Smooth muscle cell (in vitro differentiated cells): Measurements from ENCODE around the gene MRPS11. TPM values are rescaled to one million over a fixed set of nuclear protein-coding genes. Genes with fewer than 3 reads are reported as not detected.
"Not testable (repeated sequence)": the region's sequence is repeated elsewhere in the genome, so short reads cannot be mapped to it uniquely, and the experiment has no call there.

Source experiments
- DNase-seq: peaks from one replicate; lab custom pipeline; 2025; ENCODE audit not compliant: unreplicated experiment; lab: John Stamatoyannopoulos, UW
- H2AFZ ChIP-seq: fragments of 200-600 bp; sonication (generic); 2 replicates; pipeline ENCODE4 v1.6.0; 2016; ENCODE audit warnings: antibody characterized with exemption, low read depth, mild to moderate bottlenecking
- H3F3A ChIP-seq: fragments of 200-600 bp; sonication (generic); 2 replicates; pipeline ENCODE4 v1.6.0; 2017; ENCODE audit warnings: antibody characterized with exemption, low read depth
- H3K27ac ChIP-seq: fragments of 200-600 bp; sonication (generic); 2 replicates; pipeline ENCODE4 v1.5.1; 2016; ENCODE audit warnings: low read depth, mild to moderate bottlenecking
- H3K27me3 ChIP-seq: fragments of 200-600 bp; sonication (generic); 2 replicates; pipeline ENCODE4 v1.6.1; 2016; ENCODE audit warnings: low read depth, mild to moderate bottlenecking
- H3K36me3 ChIP-seq: fragments of 200-600 bp; sonication (generic); 2 replicates; pipeline ENCODE4 v1.5.1; 2016; ENCODE audit warnings: low read depth
- H3K4me1 ChIP-seq: fragments of 200-600 bp; sonication (generic); 2 replicates; pipeline ENCODE4 v1.5.1; 2016; ENCODE audit warnings: low read depth
- H3K4me2 ChIP-seq: fragments of 200-600 bp; sonication (generic); 2 replicates; pipeline ENCODE4 v1.6.0; 2016; ENCODE audit warnings: mild to moderate bottlenecking
- H3K4me3 ChIP-seq: fragments of 200-600 bp; sonication (generic); 2 replicates; pipeline ENCODE4 v1.5.1; 2016; ENCODE audit warnings: mild to moderate bottlenecking
- H3K79me2 ChIP-seq: fragments of 200-600 bp; sonication (generic); 2 replicates; pipeline ENCODE4 v1.6.0; 2016; ENCODE audit warnings: low read depth, mild to moderate bottlenecking
- H3K9ac ChIP-seq: fragments of 200-600 bp; sonication (generic); 2 replicates; pipeline ENCODE4 v1.6.0; 2016; ENCODE audit warnings: low read depth
- H3K9me3 ChIP-seq: fragments of 200-600 bp; sonication (generic); replicated peaks from 2 replicates; pipeline ENCODE4 v1.5.1; 2016; ENCODE audit warnings: low read depth
- H4K20me1 ChIP-seq: fragments of 200-600 bp; sonication (generic); 2 replicates; pipeline ENCODE4 v1.6.0; 2016; ENCODE audit warnings: low read depth
- WGBS: methylation state at CpG from one replicate; pipeline ENCODE4 v1.1.7; 2016; ENCODE audit warnings: low lambda C conversion rate; 5-methylcytosine and 5-hydroxymethylcytosine counted together
- polyA plus RNA-seq: library from polyadenylated mRNA; unstranded; fragments of >200 nt; fragmentation: Nextera tagmentation; extraction: Ambion mirVana; gene quantifications from 2 replicates; pipeline ENCODE4 v1.2.1, GENCODE V29; 2016
- total RNA-seq: library from RNA; depleted of rRNA; stranded (reverse); fragments of >200 nt; gene quantifications from 2 replicates; pipeline ENCODE4 v1.2.3, GENCODE V29; 2014
- TF ChIP-seq, protein P1 (sequence below): fragments of 200-600 bp; sonication (generic); IDR thresholded peaks from 2 replicates; pipeline ENCODE4 v1.5.1; 2017; ENCODE audit warnings: borderline replicate concordance, mild to moderate bottlenecking, antibody characterized with exemption; ENCODE audit not compliant: insufficient read depth, poor library complexity, severe bottlenecking

Gene MRPS11
- total and polyA plus RNA-seq, 2 experiments from 2014 or later = 39.1 to 69.1 TPM

DNA sequence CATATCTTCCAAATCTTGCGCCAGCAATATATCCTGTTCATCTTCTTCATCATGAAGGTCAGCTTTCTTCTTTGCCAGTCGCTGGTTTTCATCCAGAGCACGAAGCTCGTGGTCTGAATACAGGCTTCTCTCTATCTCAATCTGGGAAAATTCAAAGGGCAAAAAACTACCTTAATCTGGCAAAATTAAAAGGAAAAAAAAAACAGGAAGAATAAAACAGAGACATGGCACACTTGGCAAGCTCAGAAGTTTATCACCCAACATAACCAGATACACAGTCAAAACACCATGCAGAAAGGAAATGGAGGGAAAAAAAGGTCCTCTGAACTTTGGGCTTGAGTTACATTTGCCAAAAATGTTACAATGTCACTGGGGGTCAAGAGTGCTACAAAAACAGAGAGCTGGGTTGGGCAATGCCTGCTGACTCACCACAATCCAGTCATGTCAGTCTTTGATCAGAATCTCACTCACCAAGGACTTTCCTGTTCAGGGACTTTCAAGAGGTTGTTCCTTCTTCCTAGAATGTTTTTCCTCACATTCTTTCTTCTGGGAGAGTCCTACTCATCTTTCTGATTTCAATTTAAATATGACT is 1.8 kb upstream of the MRPS11 start:
- WGBS = 86% methylated on average over 4 of the region's 4 CpGs
- Histone ChIP-seq H3K27ac (no peak overlapping the region), H3K36me3 (no peaks in the 10 kb centered on the region), H3K4me2 (peak overlapping the region; percentile 97), H3K9me3 (no peaks in the 10 kb centered on the region), H4K20me1 (no peaks in the 10 kb centered on the region), H3K9ac (no peak overlapping the region), H3K4me3 (peak overlapping the region; percentile 97), H3K27me3 (no peaks in the 10 kb centered on the region), H2AFZ (no peak overlapping the region), H3F3A (no peaks in the 10 kb centered on the region), H3K79me2 (peaks cover 26% of the 10 kb centered on the region), H3K4me1 (peaks cover 14% of the 10 kb centered on the region)
- TF ChIP-seq, protein P1, sequence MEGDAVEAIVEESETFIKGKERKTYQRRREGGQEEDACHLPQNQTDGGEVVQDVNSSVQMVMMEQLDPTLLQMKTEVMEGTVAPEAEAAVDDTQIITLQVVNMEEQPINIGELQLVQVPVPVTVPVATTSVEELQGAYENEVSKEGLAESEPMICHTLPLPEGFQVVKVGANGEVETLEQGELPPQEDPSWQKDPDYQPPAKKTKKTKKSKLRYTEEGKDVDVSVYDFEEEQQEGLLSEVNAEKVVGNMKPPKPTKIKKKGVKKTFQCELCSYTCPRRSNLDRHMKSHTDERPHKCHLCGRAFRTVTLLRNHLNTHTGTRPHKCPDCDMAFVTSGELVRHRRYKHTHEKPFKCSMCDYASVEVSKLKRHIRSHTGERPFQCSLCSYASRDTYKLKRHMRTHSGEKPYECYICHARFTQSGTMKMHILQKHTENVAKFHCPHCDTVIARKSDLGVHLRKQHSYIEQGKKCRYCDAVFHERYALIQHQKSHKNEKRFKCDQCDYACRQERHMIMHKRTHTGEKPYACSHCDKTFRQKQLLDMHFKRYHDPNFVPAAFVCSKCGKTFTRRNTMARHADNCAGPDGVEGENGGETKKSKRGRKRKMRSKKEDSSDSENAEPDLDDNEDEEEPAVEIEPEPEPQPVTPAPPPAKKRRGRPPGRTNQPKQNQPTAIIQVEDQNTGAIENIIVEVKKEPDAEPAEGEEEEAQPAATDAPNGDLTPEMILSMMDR = no peak
- DNase-seq = no peak

DNA sequence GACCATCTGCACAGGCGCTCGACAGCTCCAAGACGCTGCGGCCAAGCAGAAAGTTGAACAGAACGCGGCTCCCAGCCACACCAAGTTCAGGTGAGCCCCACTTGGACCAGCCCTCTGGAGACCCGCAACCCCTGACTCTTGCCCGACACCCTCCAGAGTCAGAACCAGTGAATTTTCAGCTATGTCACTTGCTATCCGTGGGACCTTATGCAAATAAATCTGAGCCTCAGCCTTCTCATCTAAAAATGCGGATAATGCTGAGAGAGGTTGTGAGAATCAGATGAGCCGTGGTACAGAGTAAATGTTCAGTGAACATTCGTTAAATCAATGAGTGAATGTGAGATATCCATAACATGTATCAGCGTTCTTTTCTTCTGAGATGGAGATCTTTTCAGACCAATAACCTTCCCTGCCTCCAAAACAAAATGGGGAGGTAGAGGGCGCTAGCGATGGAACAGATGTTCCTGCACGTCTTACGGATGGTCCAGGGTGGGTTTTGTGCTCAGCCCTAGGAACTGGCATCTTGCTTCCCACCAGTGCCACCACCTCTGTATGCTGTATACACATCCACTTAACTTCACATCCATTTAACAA is 524 bp downstream of the MRPS11 start:
- Histone ChIP-seq H3K36me3 (no peaks in the 10 kb centered on the region), H4K20me1 (no peaks in the 10 kb centered on the region), H3K79me2 (peaks cover 26% of the 10 kb centered on the region), H3K9ac (peak overlapping the region; percentile 93), H3K4me1 (peaks cover 14% of the 10 kb centered on the region), H3K9me3 (no peaks in the 10 kb centered on the region), H2AFZ (peak overlapping the region; percentile 97), H3K27ac (peak overlapping the region; percentile 82), H3K4me2 (peak overlapping the region; percentile 97), H3K4me3 (peak overlapping the region; percentile 97), H3F3A (no peaks in the 10 kb centered on the region), H3K27me3 (no peaks in the 10 kb centered on the region)
- 10% methylated on average over 17 of the region's 17 CpGs for WGBS
- TF ChIP-seq, protein P1 = peak; percentile 3
- no peak for DNase-seq

DNA sequence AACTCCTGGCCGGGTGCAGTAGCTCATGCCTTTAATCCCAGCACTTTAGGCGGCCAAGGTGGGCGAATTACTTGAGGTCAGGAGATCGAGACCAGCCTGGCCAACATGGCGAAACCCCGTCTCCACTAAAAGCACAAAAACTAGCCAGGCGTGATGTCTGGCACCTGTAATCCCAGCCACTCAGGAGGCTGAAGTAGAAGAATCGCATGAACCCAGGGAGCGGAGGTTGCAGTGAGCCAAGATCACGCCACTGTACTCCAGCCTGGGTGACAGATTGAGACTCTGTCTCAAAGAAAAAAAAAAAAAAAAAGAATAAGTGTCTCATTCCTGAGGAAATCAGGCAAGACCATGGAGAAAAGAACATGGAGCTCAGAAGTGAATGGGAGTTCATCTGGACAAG is 1.2 kb downstream of the MRPS11 start:
- not testable (repeated sequence) for H3K9ac ChIP-seq, H3F3A ChIP-seq, H3K27me3 ChIP-seq, H2AFZ ChIP-seq, H3K4me3 ChIP-seq, H3K9me3 ChIP-seq, H4K20me1 ChIP-seq, H3K27ac ChIP-seq, DNase-seq, H3K36me3 ChIP-seq
- Histone ChIP-seq H3K4me1 (peaks cover 14% of the 10 kb centered on the region), H3K4me2 (peak overlapping the region; percentile 97), H3K79me2 (peaks cover 26% of the 10 kb centered on the region)
- WGBS = 97% methylated on average over 10 of the region's 10 CpGs

DNA sequence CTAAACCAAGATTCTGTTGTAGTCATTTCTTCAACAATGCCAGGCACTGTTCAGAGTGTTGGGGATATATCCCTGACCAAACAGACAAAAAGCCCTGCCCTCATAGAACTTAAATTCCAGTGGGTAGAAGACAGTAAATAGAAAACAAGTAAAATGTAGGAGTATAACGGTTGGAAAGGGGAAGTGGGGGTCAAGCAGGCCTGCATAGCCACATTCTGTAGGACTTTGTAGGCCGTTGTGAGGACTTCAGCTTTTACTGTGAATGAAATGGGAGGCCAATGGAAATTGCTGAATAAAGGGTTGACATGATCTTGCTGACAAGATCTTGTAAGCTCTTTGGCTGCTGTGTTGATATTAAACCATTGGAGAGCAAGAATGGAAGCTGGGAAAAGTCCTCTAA is 1.8 kb downstream of the MRPS11 start:
- Histone ChIP-seq H3K36me3 (no peaks in the 10 kb centered on the region), H2AFZ (no peak overlapping the region), H3K27ac (no peak overlapping the region), H3F3A (no peaks in the 10 kb centered on the region), H3K79me2 (peaks cover 26% of the 10 kb centered on the region), H3K9ac (no peak overlapping the region), H3K27me3 (no peaks in the 10 kb centered on the region), H3K4me2 (no peak overlapping the region), H3K4me1 (peaks cover 14% of the 10 kb centered on the region), H4K20me1 (no peaks in the 10 kb centered on the region), H3K4me3 (no peak overlapping the region), H3K9me3 (no peaks in the 10 kb centered on the region)
- 100% methylated on average over 2 of the region's 2 CpGs for WGBS
- DNase-seq = no peak
- TF ChIP-seq, protein P1 = no peak
